ENCODE results near the gene THAP8. TPM values are rescaled to one million over a fixed set of nuclear protein-coding genes. Genes with fewer than 3 reads are reported as not detected.
A peak's percentile ranks its signal among the peaks of the same experiment; 100 is the strongest.
"Not testable (repeated sequence)": the region's sequence is repeated elsewhere in the genome, so short reads cannot be mapped to it uniquely, and the experiment has no call there.

Gene THAP8
- total RNA-seq, 2 donors from 2014 or later, result 1.1 to 1.3 TPM

GRCh38 chr19:36059180-36059910 lies 5.3 kb upstream of the THAP8 start:
- no peak for DNase-seq
- Mint-ChIP-seq H3K27ac (no peak overlapping the region), H3K36me3 (ENCODE audit: insufficient read depth in 2 of 2) (peaks cover 1 to 16% of the 10 kb centered on the region in 2 donors)

GRCh38 chr19:36058481-36059179 lies 4.5 kb upstream of the THAP8 start:
- no peak overlapping the region for H3K27ac Mint-ChIP-seq
- DNase-seq (no peak), ATAC-seq (replicated peaks in 1 of 2) (no peak)
- H3K27me3 Mint-ChIP-seq (ENCODE audit: low read depth), result no peaks in the 10 kb centered on the region
- H3K4me1 Mint-ChIP-seq (ENCODE audit: low read depth), result peaks cover 23% of the 10 kb centered on the region
- H3K9me3 Mint-ChIP-seq, result no peaks in the 10 kb centered on the region
- H3K4me3 Mint-ChIP-seq, result no peak overlapping the region
- H3K36me3 Mint-ChIP-seq (ENCODE audit: insufficient read depth in 2 of 2), result peaks cover 1 to 16% of the 10 kb centered on the region in 2 donors

More at GRCh38 chr19:36059180-36059910, 5.3 kb upstream of the THAP8 start:
- Mint-ChIP-seq H3K9me3 (no peaks in the 10 kb centered on the region), H3K4me3 (no peak overlapping the region), H3K4me1 (ENCODE audit: low read depth) (peaks cover 21% of the 10 kb centered on the region), H3K27me3 (ENCODE audit: low read depth) (no peaks in the 10 kb centered on the region)
- ATAC-seq (replicated peaks in 1 of 2), result no peak

GRCh38 chr19:36054733-36055686 lies 925 bp upstream of the THAP8 start, which contains the start of gene WDR62:
WDR62 (plus strand) TSS chr19:36054897; CDS start chr19:36054972, 75 bp downstream.
- peak; percentile 97 for DNase-seq
- Mint-ChIP-seq H3K4me1 (ENCODE audit: low read depth) (peaks cover 35% of the 10 kb centered on the region), H3K9me3 (no peaks in the 10 kb centered on the region), H3K27me3 (ENCODE audit: low read depth) (no peaks in the 10 kb centered on the region), H3K27ac (peak within 1 kb of the TSS; percentile 96), H3K4me3 (peak within 1 kb of the TSS; percentile 92 to 94), H3K36me3 (ENCODE audit: insufficient read depth in 2 of 2) (peaks cover 1 to 14% of the 10 kb centered on the region in 2 donors)
- ATAC-seq (replicated peaks in 1 of 2), result peak; percentile 77 to 79

GRCh38 chr19:36051637-36052036 lies 2.4 kb downstream of the THAP8 start:
- ATAC-seq (replicated peaks in 1 of 2), result no peak
- H3K27ac Mint-ChIP-seq, result no peak overlapping the region
- H3K4me1 Mint-ChIP-seq (ENCODE audit: low read depth), result peaks cover 31% of the 10 kb centered on the region
- no peaks in the 10 kb centered on the region for H3K9me3 Mint-ChIP-seq
- H3K36me3 Mint-ChIP-seq (ENCODE audit: insufficient read depth in 2 of 2), result peaks cover 0 to 4% of the 10 kb centered on the region in 2 donors
- no peak for DNase-seq
- no peaks in the 10 kb centered on the region for H3K27me3 Mint-ChIP-seq (ENCODE audit: low read depth)
- no peak overlapping the region for H3K4me3 Mint-ChIP-seq

GRCh38 chr19:36051236-36051635 lies 2.8 kb downstream of the THAP8 start:
- ATAC-seq (replicated peaks in 1 of 2) (no peak), DNase-seq (no peak)
- Mint-ChIP-seq H3K36me3 (ENCODE audit: insufficient read depth in 2 of 2) (peaks cover 0 to 4% of the 10 kb centered on the region in 2 donors), H3K4me3 (no peak overlapping the region), H3K9me3 (no peaks in the 10 kb centered on the region), H3K27ac (no peak overlapping the region), H3K27me3 (ENCODE audit: low read depth) (no peaks in the 10 kb centered on the region), H3K4me1 (ENCODE audit: low read depth) (peaks cover 27% of the 10 kb centered on the region)

- ATAC-seq (replicated peaks in 1 of 2) (no peak), DNase-seq (no peak)
- Mint-ChIP-seq H3K27ac (no peak overlapping the region), H3K4me1 (ENCODE audit: low read depth) (peaks cover 15% of the 10 kb centered on the region), H3K9me3 (no peaks in the 10 kb centered on the region), H3K27me3 (ENCODE audit: low read depth) (no peaks in the 10 kb centered on the region), H3K36me3 (ENCODE audit: insufficient read depth in 2 of 2) (no peaks in the 10 kb centered on the region), H3K4me3 (no peak overlapping the region)
Observed at GRCh38 chr19:36049080-36049698, 4.9 kb downstream of the THAP8 start.

- Mint-ChIP-seq H3K4me3 (no peak overlapping the region), H3K4me1 (ENCODE audit: low read depth) (peaks cover 8% of the 10 kb centered on the region), H3K27me3 (ENCODE audit: low read depth) (no peaks in the 10 kb centered on the region), H3K36me3 (ENCODE audit: insufficient read depth in 2 of 2) (no peaks in the 10 kb centered on the region), H3K9me3 (no peaks in the 10 kb centered on the region), H3K27ac (no peak overlapping the region)
- ATAC-seq (replicated peaks in 1 of 2), result no peak
- no peak for DNase-seq
Observed at GRCh38 chr19:36047835-36048234, 6.2 kb downstream of the THAP8 start.

- ATAC-seq (replicated peaks in 1 of 2), result no peak
- Mint-ChIP-seq H3K4me3 (no peak overlapping the region), H3K4me1 (ENCODE audit: low read depth) (peaks cover 8% of the 10 kb centered on the region), H3K36me3 (ENCODE audit: insufficient read depth in 2 of 2) (no peaks in the 10 kb centered on the region), H3K27me3 (ENCODE audit: low read depth) (no peaks in the 10 kb centered on the region), H3K9me3 (no peaks in the 10 kb centered on the region), H3K27ac (no peak overlapping the region)
- no peak for DNase-seq
Observed at GRCh38 chr19:36046443-36047050, 7.5 kb downstream of the THAP8 start.

GRCh38 chr19:36043952-36044351 lies 10.1 kb downstream of the THAP8 start:
- no peaks in the 10 kb centered on the region for H3K9me3 Mint-ChIP-seq
- H3K4me1 Mint-ChIP-seq (ENCODE audit: low read depth), result no peaks in the 10 kb centered on the region
- no peaks in the 10 kb centered on the region for H3K27me3 Mint-ChIP-seq (ENCODE audit: low read depth)
- ATAC-seq (replicated peaks in 1 of 2) (no peak), DNase-seq (no peak)
- no peak overlapping the region for H3K27ac Mint-ChIP-seq
- no peak overlapping the region for H3K4me3 Mint-ChIP-seq
- H3K36me3 Mint-ChIP-seq (ENCODE audit: insufficient read depth in 2 of 2), result no peaks in the 10 kb centered on the region

GRCh38 chr19:36041831-36042230 lies 12.3 kb downstream of the THAP8 start:
- Mint-ChIP-seq H3K27ac (no peak overlapping the region), H3K27me3 (ENCODE audit: low read depth) (no peaks in the 10 kb centered on the region), H3K4me3 (no peak overlapping the region), H3K4me1 (ENCODE audit: low read depth) (peaks cover 6% of the 10 kb centered on the region), H3K9me3 (no peaks in the 10 kb centered on the region), H3K36me3 (ENCODE audit: insufficient read depth in 2 of 2) (no peaks in the 10 kb centered on the region)
- DNase-seq (no peak), ATAC-seq (replicated peaks in 1 of 2) (no peak)

GRCh38 chr19:36041092-36041491 lies 13.0 kb downstream of the THAP8 start:
- not testable (repeated sequence) for H3K27me3 Mint-ChIP-seq (ENCODE audit: low read depth); H3K4me3 Mint-ChIP-seq; H3K9me3 Mint-ChIP-seq; H3K36me3 Mint-ChIP-seq (ENCODE audit: insufficient read depth in 2 of 2); H3K4me1 Mint-ChIP-seq (ENCODE audit: low read depth); ATAC-seq (replicated peaks in 1 of 2); H3K27ac Mint-ChIP-seq; DNase-seq

GRCh38 chr19:36040495-36040894 lies 13.6 kb downstream of the THAP8 start:
- no peak overlapping the region for H3K4me3 Mint-ChIP-seq
- no peaks in the 10 kb centered on the region for H3K9me3 Mint-ChIP-seq
- no peaks in the 10 kb centered on the region for H3K27me3 Mint-ChIP-seq (ENCODE audit: low read depth)
- ATAC-seq (replicated peaks in 1 of 2) (no peak), DNase-seq (no peak)
- peaks cover 15% of the 10 kb centered on the region for H3K4me1 Mint-ChIP-seq (ENCODE audit: low read depth)
- no peak overlapping the region for H3K27ac Mint-ChIP-seq
- peaks cover 0 to 2% of the 10 kb centered on the region in 2 donors for H3K36me3 Mint-ChIP-seq (ENCODE audit: insufficient read depth in 2 of 2)
